Measurements from ENCODE around the gene H2AZ1.

Gene H2AZ1

DNA sequence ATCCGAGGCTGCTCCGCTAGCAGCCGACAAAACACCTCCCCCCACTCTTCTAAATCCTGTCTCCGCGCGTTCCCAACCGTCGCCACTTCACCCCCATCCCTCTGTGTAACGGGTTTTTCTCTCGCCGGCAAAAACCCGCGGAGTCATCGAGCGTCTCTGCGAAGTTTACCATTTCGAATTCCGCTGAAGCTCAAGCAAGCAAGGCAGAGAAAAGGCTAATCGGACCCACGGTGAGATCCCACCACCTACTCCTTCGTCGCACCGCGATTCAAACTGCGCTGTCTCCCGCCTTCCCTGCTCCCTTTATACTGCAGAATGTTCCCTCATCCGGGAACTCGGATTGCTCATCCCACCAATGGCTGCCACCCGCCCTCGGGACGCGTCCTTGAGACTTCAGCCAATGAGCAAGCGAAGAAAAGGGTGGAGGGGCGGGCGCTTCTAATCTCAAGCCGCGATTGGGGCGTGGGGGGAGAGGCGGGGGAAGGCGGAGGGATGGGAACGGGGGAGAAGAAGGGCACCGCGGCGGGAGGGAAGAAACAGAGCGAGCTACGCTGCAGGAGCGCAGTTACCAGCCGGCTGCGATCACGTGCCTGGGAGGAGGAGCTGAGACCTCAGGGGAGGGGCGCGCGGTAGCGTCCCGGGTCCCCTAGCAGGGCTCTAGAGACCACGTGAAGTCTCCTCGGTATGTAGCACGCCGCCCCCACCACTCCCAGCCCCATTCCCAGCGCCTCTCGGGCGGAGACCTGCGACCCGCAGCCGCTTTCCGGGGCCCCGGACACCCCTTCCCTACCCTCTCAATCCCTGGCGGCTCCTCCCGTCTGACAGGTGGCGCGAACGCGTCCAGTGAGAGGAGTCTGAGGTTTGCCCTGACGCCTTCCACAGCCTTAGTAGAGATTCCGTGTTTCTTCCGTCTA lies at the start of gene H2AZ1:
H2AZ1 (minus strand) TSS at position 277 of the 914 bp plus-strand sequence; CDS start at position 172, 105 bp downstream.
- ChIA-PET CTCF (interaction anchor here (0.7 to 1.4 kb wide), 4 partner anchors 10 to 143 kb away, joined by 3 to 5 read pairs (median 4); no protein-coding TSS in a partner anchor), POLR2A (interaction anchor here (0.7 to 1.5 kb wide), 5 partner anchors 9 to 56 kb away, joined by 3 to 7 read pairs (median 4); partner anchors contain the start of gene LAMTOR3)
- TF ChIP-seq, protein P1, sequence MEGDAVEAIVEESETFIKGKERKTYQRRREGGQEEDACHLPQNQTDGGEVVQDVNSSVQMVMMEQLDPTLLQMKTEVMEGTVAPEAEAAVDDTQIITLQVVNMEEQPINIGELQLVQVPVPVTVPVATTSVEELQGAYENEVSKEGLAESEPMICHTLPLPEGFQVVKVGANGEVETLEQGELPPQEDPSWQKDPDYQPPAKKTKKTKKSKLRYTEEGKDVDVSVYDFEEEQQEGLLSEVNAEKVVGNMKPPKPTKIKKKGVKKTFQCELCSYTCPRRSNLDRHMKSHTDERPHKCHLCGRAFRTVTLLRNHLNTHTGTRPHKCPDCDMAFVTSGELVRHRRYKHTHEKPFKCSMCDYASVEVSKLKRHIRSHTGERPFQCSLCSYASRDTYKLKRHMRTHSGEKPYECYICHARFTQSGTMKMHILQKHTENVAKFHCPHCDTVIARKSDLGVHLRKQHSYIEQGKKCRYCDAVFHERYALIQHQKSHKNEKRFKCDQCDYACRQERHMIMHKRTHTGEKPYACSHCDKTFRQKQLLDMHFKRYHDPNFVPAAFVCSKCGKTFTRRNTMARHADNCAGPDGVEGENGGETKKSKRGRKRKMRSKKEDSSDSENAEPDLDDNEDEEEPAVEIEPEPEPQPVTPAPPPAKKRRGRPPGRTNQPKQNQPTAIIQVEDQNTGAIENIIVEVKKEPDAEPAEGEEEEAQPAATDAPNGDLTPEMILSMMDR (IDR thresholded peaks at IDR 0.05; ENCODE audit: insufficient read depth, low read length, missing control alignments): no peak
- DNase-seq (ENCODE audit: low read depth, low spot score): peak; percentile 89
- H3K4me3 ChIP-seq (ENCODE audit: low read depth, low read length): peak within 1 kb of the TSS; percentile 90

DNA sequence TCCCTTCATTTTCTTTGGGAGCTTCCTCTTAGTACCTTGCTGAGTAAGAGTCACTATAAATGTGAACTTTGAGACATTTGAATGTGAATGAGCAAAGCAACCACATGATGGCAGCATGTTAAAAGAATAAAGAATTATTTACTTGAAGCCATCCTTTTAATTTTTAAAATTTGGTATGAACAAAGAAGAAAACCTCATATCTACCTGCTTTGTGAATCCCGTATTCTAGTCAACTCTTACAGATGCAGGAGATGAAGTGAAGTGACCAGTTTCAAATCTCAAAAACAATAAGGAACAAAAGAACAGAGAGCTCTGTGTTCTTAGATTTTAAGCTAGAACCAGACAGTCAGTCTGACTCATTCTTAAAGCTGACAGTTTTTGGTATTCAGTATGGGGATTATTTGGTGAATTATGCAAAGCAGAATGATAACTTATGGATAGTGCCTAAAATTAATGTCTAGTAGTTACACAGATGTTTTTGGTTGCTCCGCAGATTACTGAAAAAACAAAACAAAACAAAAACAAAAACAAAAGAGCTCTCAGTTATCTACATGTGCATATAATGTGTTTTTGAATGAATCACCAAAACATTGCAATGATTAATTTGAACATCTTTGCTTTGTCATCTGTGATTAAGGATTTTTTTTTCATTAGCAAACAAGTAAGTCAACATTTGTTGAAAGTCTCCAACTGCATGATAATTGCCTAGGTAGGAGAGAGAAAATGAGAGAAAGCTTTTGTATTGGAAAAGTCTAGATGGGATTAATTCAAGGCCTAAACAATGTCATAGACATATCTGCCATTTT lies 48.2 kb upstream of the H2AZ1 start:
- DNase-seq (ENCODE audit: low read depth, low spot score): no peak
- CTCF ChIA-PET: interaction anchor here (0.6 to 4.7 kb wide), 18 partner anchors 9 to 178 kb away, joined by 3 to 78 read pairs (median 5); no protein-coding TSS in a partner anchor
- POLR2A ChIA-PET: no interaction called here
- H3K4me3 ChIP-seq (ENCODE audit: low read depth, low read length): no peak overlapping the region
- TF ChIP-seq, protein P1 (IDR thresholded peaks at IDR 0.05; ENCODE audit: insufficient read depth, low read length, missing control alignments): peak; percentile 7

DNA sequence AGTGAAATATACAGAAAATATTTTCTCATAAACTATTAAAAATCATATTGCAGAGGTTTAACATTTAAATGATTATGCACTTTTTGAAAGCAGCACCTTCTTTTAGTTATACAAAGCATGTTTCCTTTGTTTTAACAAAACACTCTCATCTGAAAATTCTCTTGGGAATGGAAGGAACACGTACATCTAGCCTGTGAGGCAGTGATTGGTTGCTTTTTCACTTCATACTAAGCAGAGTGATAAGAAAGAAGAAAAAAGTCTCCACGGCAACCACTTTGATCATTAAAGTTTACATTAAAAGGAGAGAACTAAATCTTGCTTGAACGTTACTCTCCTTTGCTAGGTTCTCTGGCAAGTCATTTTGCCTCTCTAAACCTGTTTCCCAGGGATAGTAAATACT lies 41.7 kb upstream of the H2AZ1 start:
- TF ChIP-seq, protein P1 (IDR thresholded peaks at IDR 0.05; ENCODE audit: insufficient read depth, low read length, missing control alignments): no peak
- DNase-seq (ENCODE audit: low read depth, low spot score): no peak
- H3K4me3 ChIP-seq (ENCODE audit: low read depth, low read length): no peak overlapping the region
- POLR2A ChIA-PET: no interaction called here
- CTCF ChIA-PET: interaction anchor here (1.2 to 1.7 kb wide), 2 partner anchors 10 to 43 kb away, joined by 3 to 5 read pairs; no protein-coding TSS in a partner anchor

DNA sequence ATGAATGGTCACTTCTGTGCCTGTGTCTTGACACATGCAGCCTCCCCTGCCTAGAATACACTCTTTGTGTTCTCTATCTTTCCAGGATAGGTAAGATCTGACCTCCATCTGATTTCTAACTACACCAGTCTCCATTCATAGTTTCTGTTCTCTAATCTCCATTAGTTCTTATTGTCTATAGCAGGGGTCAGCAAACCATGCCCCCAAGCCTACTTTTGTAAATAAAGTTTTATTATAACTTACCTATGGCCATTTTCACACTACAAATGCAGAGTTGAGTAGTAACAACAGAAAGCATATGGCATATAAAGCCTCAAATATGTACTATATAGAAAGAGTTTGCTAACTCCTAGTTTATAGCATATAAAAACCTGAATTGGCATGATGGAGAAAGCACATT lies 37.6 kb upstream of the H2AZ1 start:
- DNase-seq (ENCODE audit: low read depth, low spot score): no peak
- ChIA-PET CTCF (interaction anchor here (2.2 kb wide), 1 partner anchor 10 kb away, joined by 19 read pairs; no protein-coding TSS in a partner anchor), POLR2A (no interaction called here)
- TF ChIP-seq, protein P1 (IDR thresholded peaks at IDR 0.05; ENCODE audit: insufficient read depth, low read length, missing control alignments): no peak
- H3K4me3 ChIP-seq (ENCODE audit: low read depth, low read length): no peak overlapping the region

DNA sequence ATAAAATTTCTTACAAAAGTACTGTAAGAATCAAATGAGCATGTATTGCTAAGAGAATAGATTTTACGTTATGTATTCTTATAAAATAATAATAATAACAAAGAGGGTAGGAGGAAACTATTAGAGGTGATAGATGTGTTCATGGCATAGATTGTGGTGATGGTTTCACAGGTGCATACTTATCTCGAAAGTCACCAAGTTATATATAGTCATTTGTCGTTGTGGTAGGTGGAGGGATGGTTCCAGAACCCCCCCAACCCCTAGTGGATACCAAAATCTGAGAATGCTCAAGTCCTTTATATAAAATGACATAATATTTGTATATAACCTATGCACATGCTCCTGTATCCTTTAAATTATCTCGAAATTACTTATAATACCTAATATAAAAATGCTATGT lies 36.7 kb upstream of the H2AZ1 start:
- DNase-seq (ENCODE audit: low read depth, low spot score): no peak
- ChIA-PET POLR2A (no interaction called here), CTCF (no interaction called here)
- H3K4me3 ChIP-seq (ENCODE audit: low read depth, low read length): no peak overlapping the region
- TF ChIP-seq, protein P1 (IDR thresholded peaks at IDR 0.05; ENCODE audit: insufficient read depth, low read length, missing control alignments): no peak

Data from AG04449 (cell line).